Adrenal gland (tissue), 12 donors: Measurements from ENCODE around the gene ZNF287. TPM values are rescaled to one million over a fixed set of nuclear protein-coding genes. Genes with fewer than 3 reads are reported as not detected.

Source experiments
- DNase-seq, 7 donors: peaks; one replicate each; pipeline ENCODE4 v3.0.0-alpha.2; 2019 to 2020
- H3K27ac ChIP-seq, 5 donors: fragments of 200-600 bp; sonication (generic) in 4 of 5; 1 replicate in 3 of 5; 2 replicates in 2 of 5; pipeline versions ENCODE4 v1.5.1 to v1.8.0; 2016 to 2020; ENCODE audit warnings: mild to moderate bottlenecking in 1 of 5
- H3K27me3 ChIP-seq: fragments of 200-600 bp; 2 replicates; pipeline ENCODE4 v1.8.0; 2021
- H3K36me3 ChIP-seq, 2 donors: fragments of 200-600 bp; replicated peaks in 1 of 2; 1 replicate in 1 of 2; 2 replicates in 1 of 2; pipeline versions ENCODE4 v1.5.1 to v1.8.0; 2018 to 2022
- H3K4me1 ChIP-seq, 2 donors: fragments of 200-600 bp; replicated peaks in 1 of 2; 1 replicate in 1 of 2; 2 replicates in 1 of 2; pipeline versions ENCODE4 v1.5.1 to v1.8.0; 2018 to 2021
- H3K4me3 ChIP-seq, 4 donors: fragments of 200-600 bp; sonication (generic) in 3 of 4; one replicate each; pipeline ENCODE4 v1.5.1; 2016 to 2018
- H3K9me3 ChIP-seq, 3 donors: fragments of 200-600 bp; sonication (generic) in 1 of 3; replicated peaks in 1 of 3; 1 replicate in 2 of 3; 2 replicates in 1 of 3; pipeline versions ENCODE4 v1.5.1 to v1.8.0; 2016 to 2021
- CTCF ChIP-seq, 6 experiments: fragments of 450-650 bp in 4 of 6; fragments of 200-600 bp in 2 of 6; sonication (generic) in 1 of 6; IDR thresholded peaks; 1 replicate in 5 of 6; 2 replicates in 1 of 6; pipeline versions ENCODE4 v1.5.1 to v1.8.0; 2016 to 2021; ENCODE audit warnings: antibody characterized with exemption in 6 of 6, mild to moderate bottlenecking in 2 of 6, moderate library complexity in 1 of 6
- POLR2A ChIP-seq, 2 donors: fragments of 450-650 bp; IDR thresholded peaks; one replicate each; pipeline ENCODE4 v1.6.1; 2017; ENCODE audit warnings: antibody characterized with exemption in 2 of 2, mild to moderate bottlenecking in 2 of 2, moderate library complexity in 1 of 2
- WGBS, 4 donors: extraction: QIAGEN DNeasy Blood & Tissue Kit in 2 of 4; methylation state at CpG; one replicate each; pipeline versions ENCODE4 v1.1.5 to v1.1.7; 2013 to 2017; 5-methylcytosine and 5-hydroxymethylcytosine counted together
- intact Hi-C, 2 donors: fragments of 100-400 bp; cut with DNase I; formaldehyde crosslinking; loops; one replicate each; pipeline versions ENCODE4 v1.14.1 to v1.15.0; 2022 to 2023
- polyA plus RNA-seq, 3 donors: library from polyadenylated mRNA; stranded (reverse); fragments of 200-250 nt in 2 of 3; fragments of 350-450 nt in 1 of 3; fragmentation: Illumina TruSeq in 1 of 3; extraction: RNeasy Lipid Tissue Mini Kit (QIAGEN cat#74804) in 1 of 3; gene quantifications; one replicate each; pipeline ENCODE4 v1.2.3, GENCODE V29; 2013 to 2014
- total RNA-seq, 9 donors: library from RNA; depleted of rRNA in 4 of 9; stranded (reverse); fragments of >200 nt in 4 of 9; fragments of 120-200 nt in 1 of 9; fragmentation: NEBNext Ultra II Directional in 1 of 9; extraction: Animal tissue kit (Norgen Biotek cat#: 25700) in 1 of 9; gene quantifications; one replicate each; pipeline versions ENCODE4 v1.1.0 to v1.2.4, GENCODE V29; 2013 to 2023
- donor health status: healthy with polysubstance abuse.
- donor health status: Bipolar disorder and iron deficiency.
- donor health status: DM: yes; HTN: yes; CAD: no.
- donor health status: DM: no; HTN: no; CAD: no.
- donor health status: DM: no; HTN: no; CAD: no.
- donor health status: DM: yes; HTN: yes; CAD: no.

The ZNF287 gene
- total and polyA plus RNA-seq, 12 donors = 4.3 to 26.7 (median 11.9) TPM

GRCh38 chr17:16593356-16594102 is 24.5 kb upstream of the ZNF287 start:
- no peak for DNase-seq
- intact Hi-C loops = no loop called here
- Histone ChIP-seq H3K27ac (no peak overlapping the region), H3K27me3 (no peaks in the 10 kb centered on the region), H3K36me3 (no peaks in the 10 kb centered on the region), H3K4me3 (no peak overlapping the region), H3K9me3 (no peaks in the 10 kb centered on the region), H3K4me1 (peaks cover 0 to 3% of the 10 kb centered on the region in 2 donors)
- 35 to 39% (median 39%) methylated on average over 2 of the region's 2 CpGs for WGBS, 4 donors
- TF ChIP-seq POLR2A (IDR thresholded peaks at IDR 0.05) (no peak), CTCF (IDR thresholded peaks at IDR 0.05) (no peak)

GRCh38 chr17:16589097-16589969 is 20.3 kb upstream of the ZNF287 start:
- WGBS, 4 donors = 5 to 9% (median 6%) methylated on average over 28 to 53 of the region's 53 CpGs
- H3K36me3 ChIP-seq = no peaks in the 10 kb centered on the region
- H3K27ac ChIP-seq = peak overlapping the region in 4 of 5 donors; percentile 48 to 66 (median 56)
- TF ChIP-seq CTCF (IDR thresholded peaks at IDR 0.05) (peak; percentile 87 to 99 (median 94)), POLR2A (IDR thresholded peaks at IDR 0.05) (peak; percentile 24 to 54)
- H3K9me3 ChIP-seq = no peaks in the 10 kb centered on the region
- H3K4me1 ChIP-seq = peaks cover 0 to 9% of the 10 kb centered on the region in 2 donors
- no peaks in the 10 kb centered on the region for H3K27me3 ChIP-seq
- peak overlapping the region in 3 of 4 donors; percentile 51 to 63 (median 62) for H3K4me3 ChIP-seq
- intact Hi-C loops = loop anchor here (5.0 to 10.0 kb wide), 2 partner anchors 52 to 55 kb away; no protein-coding TSS in a partner anchor
- peak; percentile 88 to 96 (median 90) for DNase-seq

- H3K4me1 ChIP-seq = peaks cover 0 to 9% of the 10 kb centered on the region in 2 donors
- no peaks in the 10 kb centered on the region for H3K27me3 ChIP-seq
- TF ChIP-seq POLR2A (IDR thresholded peaks at IDR 0.05) (no peak), CTCF (IDR thresholded peaks at IDR 0.05) (no peak)
- H3K4me3 ChIP-seq = no peak overlapping the region
- intact Hi-C loops = loop anchor here (5.0 to 10.0 kb wide), 2 partner anchors 48 to 51 kb away; no protein-coding TSS in a partner anchor
- peak in 2 of 7 donors; percentile 10 to 29 for DNase-seq
- H3K9me3 ChIP-seq = no peaks in the 10 kb centered on the region
- H3K36me3 ChIP-seq = no peaks in the 10 kb centered on the region
- 41 to 59% (median 53%) methylated on average over 4 of the region's 4 CpGs for WGBS, 4 donors
- no peak overlapping the region for H3K27ac ChIP-seq
Observed at GRCh38 chr17:16585796-16586195, 16.8 kb upstream of the ZNF287 start.
